Epidermal melanocyte (primary cell): ENCODE data around the gene HNRNPL.
"Not testable (repeated sequence)": the region's sequence is repeated elsewhere in the genome, so short reads cannot be mapped to it uniquely, and the experiment has no call there.

ENCODE experiments used
- DNase-seq: peaks from one replicate; pipeline ENCODE4 v3.0.0; 2011; ENCODE audit warnings: low spot score; ENCODE audit not compliant: insufficient read length

Gene HNRNPL

GRCh38 chr19:38803543-38803942 is 46.2 kb downstream of the HNRNPL start:
- no peak for DNase-seq

- DNase-seq = no peak
These were observed 48.3 kb downstream of the HNRNPL start for GRCh38 chr19:38801359-38802095.

DNA sequence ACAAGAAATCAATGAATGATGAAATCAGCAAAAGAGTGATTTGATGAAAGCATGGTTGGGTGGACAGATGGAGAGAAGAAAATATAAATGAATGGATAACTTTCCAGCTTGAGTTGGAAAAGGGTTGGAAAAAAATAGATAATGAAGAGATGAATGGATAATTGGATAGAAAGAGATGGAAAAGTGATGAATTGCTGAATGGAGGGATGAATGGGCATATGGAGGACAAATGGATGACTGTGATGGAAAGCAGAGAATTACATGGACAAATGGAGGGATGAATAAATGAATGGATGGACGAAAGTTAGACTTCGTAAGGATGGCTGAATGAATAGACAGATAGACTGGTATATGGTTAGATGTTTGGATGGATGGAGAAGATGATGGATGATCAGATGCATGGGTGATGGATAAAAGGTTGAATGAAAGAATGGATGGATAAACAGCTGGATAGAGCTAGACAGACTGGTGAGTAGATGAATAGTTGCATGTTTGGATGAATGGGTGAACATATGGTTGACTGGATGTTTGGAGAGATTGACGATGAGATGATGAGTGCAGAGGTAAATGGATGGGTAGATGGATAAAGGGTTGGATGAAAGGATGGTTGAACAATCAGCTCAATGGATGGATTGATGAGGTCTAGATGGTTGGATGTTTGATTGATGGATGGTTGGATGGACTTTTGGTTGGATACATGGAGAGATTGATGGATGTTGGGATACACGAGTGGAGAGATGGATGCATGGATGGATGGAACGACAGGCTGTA is 49.0 kb downstream of the HNRNPL start:
- DNase-seq = no peak

DNA sequence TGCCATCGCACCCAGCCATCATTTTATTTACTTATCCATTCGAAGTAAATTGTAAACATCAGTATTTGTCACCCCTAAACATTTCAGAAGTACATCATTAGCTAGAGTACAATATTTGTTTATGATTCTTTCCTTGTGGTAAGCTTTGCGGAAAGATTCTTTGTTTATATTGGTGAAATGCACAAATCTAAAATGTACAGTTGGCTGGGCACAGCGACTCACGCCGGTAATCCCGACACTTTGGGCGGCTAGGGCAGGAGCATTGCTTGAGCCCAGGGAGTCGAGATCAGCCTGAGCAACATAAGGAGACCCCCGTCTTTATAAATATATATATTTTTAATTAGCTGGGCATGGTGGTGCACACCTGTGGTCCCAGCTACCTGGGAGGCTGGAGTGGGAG is 50.7 kb downstream of the HNRNPL start:
- DNase-seq = no peak

GRCh38 chr19:38797781-38798180 is 52.0 kb downstream of the HNRNPL start:
- DNase-seq = not testable (repeated sequence)

DNA sequence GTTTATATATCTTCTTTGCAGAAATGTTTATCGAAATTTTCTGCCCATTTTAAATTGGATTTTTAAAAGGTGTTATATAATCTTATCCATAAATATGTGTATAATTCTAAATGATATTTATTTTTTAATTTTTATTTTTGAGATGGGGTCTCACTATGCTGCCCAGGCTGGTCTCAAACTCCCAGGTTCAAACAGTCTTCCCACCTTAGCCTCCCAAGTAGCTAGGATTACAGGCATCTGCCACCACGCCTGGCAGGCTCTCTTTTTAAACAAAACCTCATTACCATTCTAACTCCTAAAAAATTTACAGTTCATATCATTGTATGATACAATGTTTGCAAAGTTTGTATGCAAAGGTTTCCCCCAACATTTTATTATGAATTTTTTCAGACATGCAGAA is 53.6 kb downstream of the HNRNPL start:
- no peak for DNase-seq

- DNase-seq = no peak
These were observed 54.2 kb downstream of the HNRNPL start for GRCh38 chr19:38795549-38795948.

DNA sequence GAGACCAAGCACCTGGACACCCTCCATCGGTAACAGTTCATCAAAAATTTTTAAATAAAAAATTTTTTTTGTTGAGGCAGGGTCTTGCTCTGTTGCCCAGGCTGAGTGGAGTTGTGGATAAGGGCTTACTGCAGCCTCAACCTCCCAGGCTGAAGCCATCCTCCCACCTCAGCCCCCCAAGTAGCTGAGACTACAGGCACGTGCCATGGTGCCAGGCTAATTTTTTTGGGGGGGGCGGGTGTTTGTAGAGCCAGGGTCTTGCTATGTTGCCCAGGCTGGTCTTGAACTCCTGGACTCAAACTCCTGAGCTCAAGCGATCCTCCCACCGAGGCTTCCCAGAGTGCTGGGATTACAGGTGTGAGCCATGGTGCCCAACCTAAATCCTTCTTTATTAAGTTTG is 56.1 kb downstream of the HNRNPL start:
- no peak for DNase-seq

- no peak for DNase-seq
These were observed 56.6 kb downstream of the HNRNPL start for GRCh38 chr19:38793177-38793576.

GRCh38 chr19:38792250-38793111 is 57.3 kb downstream of the HNRNPL start:
- DNase-seq = no peak

GRCh38 chr19:38791451-38792064 is 58.2 kb downstream of the HNRNPL start:
- DNase-seq = not testable (repeated sequence)

GRCh38 chr19:38790507-38791403 is 59.0 kb downstream of the HNRNPL start:
- DNase-seq = not testable (repeated sequence)

GRCh38 chr19:38788478-38789243 is 61.1 kb downstream of the HNRNPL start, which contains the start of gene LGALS7B:
LGALS7B (plus strand) TSS chr19:38789200; CDS start chr19:38789227, 27 bp downstream.
- DNase-seq = no peak

DNA sequence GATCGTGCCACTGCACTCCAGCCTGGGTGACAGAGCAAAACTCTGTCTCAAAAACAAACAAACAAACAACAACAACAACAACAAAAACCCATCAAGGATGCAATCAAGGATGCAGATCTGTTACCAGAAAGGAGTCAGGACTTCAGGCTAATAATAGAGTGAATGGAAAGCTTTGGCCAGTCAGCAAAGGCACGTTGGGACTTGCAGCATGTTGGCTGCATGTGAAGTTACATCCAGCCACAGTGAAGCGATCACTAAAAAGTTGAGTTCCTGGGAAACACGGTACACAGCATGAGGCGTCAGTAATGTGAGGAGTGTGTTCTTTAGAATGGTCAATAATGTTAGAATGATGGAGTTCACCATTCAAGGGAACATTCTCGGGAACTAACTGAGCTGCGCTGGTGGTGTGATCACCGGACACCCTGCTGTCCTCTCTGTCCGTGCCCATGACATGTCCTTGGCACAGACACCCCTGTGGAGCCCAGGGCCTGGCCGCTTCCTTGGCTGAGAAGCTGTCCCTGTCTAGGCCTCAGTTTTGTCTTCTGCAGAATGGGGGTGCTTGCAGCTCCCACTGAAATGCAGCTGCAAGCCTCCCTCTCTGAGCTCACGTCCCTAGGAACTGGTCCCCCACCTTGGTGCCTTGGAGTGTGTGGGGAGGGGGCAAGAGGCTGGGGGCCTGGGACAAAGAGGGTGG is 63.1 kb downstream of the HNRNPL start:
- DNase-seq = no peak
